BE2C (cell line): ENCODE measurements around the gene SCPEP1. TPM values are rescaled to one million over a fixed set of nuclear protein-coding genes. Genes with fewer than 3 reads are reported as not detected.

Experiments
- DNase-seq: peaks from one replicate; pipeline ENCODE4 v3.0.0-alpha.2; 2020
- H3K27me3 ChIP-seq: fragments of 250-450 bp; sonication (Bioruptor Pico); 2 replicates; pipeline ENCODE4 v1.5.1; 2020; ENCODE audit warnings: mild to moderate bottlenecking
- H3K36me3 ChIP-seq: fragments of 250-450 bp; sonication (Bioruptor Pico); 2 replicates; pipeline ENCODE4 v1.5.1; 2020; ENCODE audit warnings: mild to moderate bottlenecking
- H3K4me1 ChIP-seq: fragments of 250-450 bp; sonication (Bioruptor Pico); 2 replicates; pipeline ENCODE4 v1.5.1; 2020
- H3K4me3 ChIP-seq: 2 replicates; pipeline ENCODE4 v1.5.1; 2011; ENCODE audit warnings: low read depth, low read length
- H3K9me3 ChIP-seq: fragments of 250-450 bp; sonication (Bioruptor Pico); 2 replicates; pipeline ENCODE4 v1.5.1; 2020
- CTCF ChIP-seq: IDR thresholded peaks from 2 replicates; pipeline ENCODE4 v1.5.1; 2012; ENCODE audit warnings: mild to moderate bottlenecking, low read depth, low read length
- polyA plus RNA-seq: library from polyadenylated mRNA; unstranded; fragments of >200 nt; gene quantifications from one replicate; pipeline ENCODE4 v1.2.1, GENCODE V29; 2012; ENCODE audit warnings: low read depth, missing spikeins; ENCODE audit not compliant: insufficient read length, insufficient read depth

SCPEP1 gene
- polyA plus RNA-seq = 36.9 TPM

DNA sequence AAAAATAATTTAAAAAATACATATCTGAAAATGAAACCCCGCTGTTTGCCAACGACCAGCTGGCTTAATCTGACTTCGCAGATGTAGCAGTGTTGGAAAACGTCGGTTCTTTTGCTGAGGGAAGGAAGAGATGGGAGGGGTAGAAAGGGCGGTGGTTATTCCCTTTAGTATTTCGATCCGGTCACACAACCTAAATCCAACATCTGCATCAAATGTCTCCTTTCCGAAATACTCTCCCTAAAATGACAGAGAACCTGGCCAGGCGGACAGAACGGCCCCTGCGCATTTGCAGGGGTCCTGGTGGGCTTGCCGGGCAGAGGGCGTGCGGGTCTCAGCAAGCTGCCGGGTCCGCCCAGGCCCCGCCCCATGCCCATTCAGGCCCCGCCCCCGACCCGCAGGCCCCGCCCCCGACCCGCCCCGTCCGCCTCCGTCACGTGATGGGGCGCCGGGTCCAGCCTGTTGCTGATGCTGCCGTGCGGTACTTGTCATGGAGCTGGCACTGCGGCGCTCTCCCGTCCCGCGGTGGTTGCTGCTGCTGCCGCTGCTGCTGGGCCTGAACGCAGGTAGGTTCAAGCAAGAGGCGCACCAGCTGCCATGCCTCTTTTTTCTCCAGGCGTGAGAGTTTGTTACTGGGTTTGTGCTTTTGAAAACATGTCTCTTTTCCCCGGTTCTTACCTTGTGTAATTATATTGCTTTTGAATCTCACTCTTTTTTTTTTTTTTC is at the start of gene SCPEP1:
SCPEP1 (plus strand) TSS at position 459 of the 723 bp plus-strand sequence; CDS start at position 488, 29 bp downstream.
- no peaks in the 10 kb centered on the region for H3K4me1 ChIP-seq
- H3K36me3 ChIP-seq = no peaks in the 10 kb centered on the region
- no peaks in the 10 kb centered on the region for H3K27me3 ChIP-seq
- no peaks in the 10 kb centered on the region for H3K9me3 ChIP-seq
- DNase-seq = peak; percentile 91
- no peak for TF ChIP-seq CTCF
- peak within 1 kb of the TSS; percentile 79 for H3K4me3 ChIP-seq

- Histone ChIP-seq H3K4me1 (no peaks in the 10 kb centered on the region), H3K9me3 (peaks cover 3% of the 10 kb centered on the region; the same call in 1 of the 2 replicates), H3K36me3 (no peaks in the 10 kb centered on the region), H3K4me3 (no peak overlapping the region), H3K27me3 (no peaks in the 10 kb centered on the region)
- TF ChIP-seq CTCF = no peak
- no peak for DNase-seq
Measured at GRCh38 chr17:56928586-56928985, 49.3 kb upstream of the SCPEP1 start.

GRCh38 chr17:56929362-56929969 is 48.5 kb upstream of the SCPEP1 start:
- Histone ChIP-seq H3K27me3 (no peaks in the 10 kb centered on the region), H3K36me3 (no peaks in the 10 kb centered on the region), H3K9me3 (peaks cover 3% of the 10 kb centered on the region; the same call in 1 of the 2 replicates), H3K4me3 (no peak overlapping the region), H3K4me1 (no peaks in the 10 kb centered on the region)
- no peak for DNase-seq
- no peak for TF ChIP-seq CTCF

GRCh38 chr17:56930739-56931337 is 47.1 kb upstream of the SCPEP1 start:
- TF ChIP-seq CTCF = no peak
- Histone ChIP-seq H3K9me3 (peaks cover 3% of the 10 kb centered on the region; the same call in 1 of the 2 replicates), H3K27me3 (no peaks in the 10 kb centered on the region), H3K36me3 (no peaks in the 10 kb centered on the region; the same call in 1 of the 2 replicates), H3K4me1 (no peaks in the 10 kb centered on the region), H3K4me3 (no peak overlapping the region)
- no peak for DNase-seq

DNA sequence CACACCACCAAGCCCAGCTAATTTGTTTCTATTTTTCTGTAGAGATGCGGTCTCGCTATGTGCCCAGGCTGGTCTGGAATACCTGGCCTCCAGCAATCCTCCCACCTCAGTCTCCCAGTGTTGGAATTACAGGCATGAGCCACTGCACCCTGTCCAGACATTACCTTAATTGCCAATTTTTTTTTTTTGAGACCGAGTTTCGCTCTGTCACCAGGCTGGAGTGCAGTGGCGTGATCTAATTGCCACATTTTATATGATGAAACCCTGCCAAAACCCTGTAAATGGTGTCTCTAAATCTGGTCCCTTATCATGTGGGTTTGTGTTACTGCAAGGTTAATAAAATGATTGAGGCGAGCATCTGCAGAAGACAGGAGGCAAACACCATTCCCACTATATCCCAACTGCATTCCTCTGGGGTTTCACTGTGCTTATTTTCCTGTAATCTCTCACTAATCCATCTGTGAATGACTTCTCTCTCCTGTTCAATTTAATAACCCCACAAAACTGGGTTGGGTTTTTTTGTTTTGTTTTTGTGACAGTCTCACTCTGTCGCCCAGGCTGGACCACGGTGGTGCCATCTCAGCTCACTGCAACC is 44.7 kb upstream of the SCPEP1 start:
- Histone ChIP-seq H3K4me3 (no peak overlapping the region), H3K36me3 (peaks cover 15% of the 10 kb centered on the region), H3K27me3 (no peaks in the 10 kb centered on the region), H3K4me1 (no peaks in the 10 kb centered on the region), H3K9me3 (peaks cover 3% of the 10 kb centered on the region; the same call in 1 of the 2 replicates)
- TF ChIP-seq CTCF = no peak
- no peak for DNase-seq
